ENCODE results near the gene XCL1. TPM values are rescaled to one million over a fixed set of nuclear protein-coding genes. Genes with fewer than 3 reads are reported as not detected.
"Not testable (repeated sequence)": the region's sequence is repeated elsewhere in the genome, so short reads cannot be mapped to it uniquely, and the experiment has no call there.

Gene XCL1
- polyA plus RNA-seq, 1 donor from 2014 or later, result 2.3 TPM

GRCh38 chr1:168568346-168568745 lies 8.1 kb upstream of the XCL1 start:
- Histone ChIP-seq H3K4me2 (ENCODE audit: low read length) (no peak overlapping the region), H2AFZ (ENCODE audit: low read depth, low read length) (no peak overlapping the region), H3K27me3 (ENCODE audit: insufficient read depth, low read depth, low read length) (no peaks in the 10 kb centered on the region), H3K9me2 (ENCODE audit: insufficient read depth, low read length) (no peaks in the 10 kb centered on the region), H3K36me3 (ENCODE audit: insufficient read depth, low read length) (no peaks in the 10 kb centered on the region), H3K27ac (ENCODE audit: low read length) (no peak overlapping the region), H4K20me1 (ENCODE audit: insufficient read depth) (no peaks in the 10 kb centered on the region), H3K79me2 (replicated peaks; ENCODE audit: insufficient read depth, low read length) (no peaks in the 10 kb centered on the region), H3K9ac (ENCODE audit: low read length) (no peak overlapping the region), H3K4me3 (ENCODE audit: low read length) (no peak overlapping the region), H3K9me3 (ENCODE audit: low read length) (no peaks in the 10 kb centered on the region), H3F3A (ENCODE audit: insufficient read depth, low read length, poor library complexity, severe bottlenecking) (no peaks in the 10 kb centered on the region)
- TF ChIP-seq SMC3 (conservative IDR thresholded peaks at IDR 0.05; ENCODE audit: poor library complexity) (no peak), TAF1 (IDR thresholded peaks at IDR 0.05; ENCODE audit: low read depth) (no peak), EP300 (conservative IDR thresholded peaks at IDR 0.05; ENCODE audit: poor library complexity, severe bottlenecking) (no peak), CTCF (IDR thresholded peaks at IDR 0.05; ENCODE audit: poor library complexity, severe bottlenecking) (no peak), EZH2 (IDR thresholded peaks at IDR 0.05; ENCODE audit: borderline replicate concordance, insufficient read depth, low read length, poor library complexity, severe bottlenecking) (no peak)

- H2AFZ ChIP-seq (ENCODE audit: low read depth, low read length), result no peak overlapping the region
- no peak overlapping the region for H3K27ac ChIP-seq (ENCODE audit: low read length)
- no peaks in the 10 kb centered on the region for H3K27me3 ChIP-seq (ENCODE audit: insufficient read depth, low read depth, low read length)
- TF ChIP-seq POLR2AphosphoS5 (IDR thresholded peaks at IDR 0.05) (no peak), EZH2 (IDR thresholded peaks at IDR 0.05; ENCODE audit: borderline replicate concordance, insufficient read depth, low read length, poor library complexity, severe bottlenecking) (no peak)
- no peaks in the 10 kb centered on the region for H3K9me3 ChIP-seq (ENCODE audit: low read length)
- no peaks in the 10 kb centered on the region for H3K9me2 ChIP-seq (ENCODE audit: insufficient read depth, low read length)
- no peaks in the 10 kb centered on the region for H3K79me2 ChIP-seq (replicated peaks; ENCODE audit: insufficient read depth, low read length)
- no peak overlapping the region for H3K4me2 ChIP-seq (ENCODE audit: low read length)
- H3K4me3 ChIP-seq (ENCODE audit: low read length), result no peak overlapping the region
- no peak overlapping the region for H3K9ac ChIP-seq (ENCODE audit: low read length)
- H4K20me1 ChIP-seq (ENCODE audit: insufficient read depth), result no peaks in the 10 kb centered on the region
- H3F3A ChIP-seq (ENCODE audit: insufficient read depth, low read length, poor library complexity, severe bottlenecking), result no peaks in the 10 kb centered on the region
- H3K36me3 ChIP-seq (ENCODE audit: insufficient read depth, low read length), result no peaks in the 10 kb centered on the region
Measured at GRCh38 chr1:168570652-168571051, 5.8 kb upstream of the XCL1 start.

GRCh38 chr1:168572633-168573032 lies 3.8 kb upstream of the XCL1 start:
- Histone ChIP-seq H4K20me1 (ENCODE audit: insufficient read depth) (no peaks in the 10 kb centered on the region), H3K36me3 (ENCODE audit: insufficient read depth, low read length) (no peaks in the 10 kb centered on the region), H3K79me2 (replicated peaks; ENCODE audit: insufficient read depth, low read length) (no peaks in the 10 kb centered on the region), H3F3A (ENCODE audit: insufficient read depth, low read length, poor library complexity, severe bottlenecking) (no peaks in the 10 kb centered on the region), H3K27ac (ENCODE audit: low read length) (no peak overlapping the region), H3K9ac (ENCODE audit: low read length) (no peak overlapping the region), H3K4me2 (ENCODE audit: low read length) (no peak overlapping the region), H3K4me3 (ENCODE audit: low read length) (no peak overlapping the region), H3K9me2 (ENCODE audit: insufficient read depth, low read length) (no peaks in the 10 kb centered on the region), H3K9me3 (ENCODE audit: low read length) (no peaks in the 10 kb centered on the region), H2AFZ (ENCODE audit: low read depth, low read length) (no peak overlapping the region), H3K27me3 (ENCODE audit: insufficient read depth, low read depth, low read length) (no peaks in the 10 kb centered on the region)
- TF ChIP-seq POLR2AphosphoS5 (IDR thresholded peaks at IDR 0.05) (no peak), CTCF (IDR thresholded peaks at IDR 0.05; ENCODE audit: poor library complexity, severe bottlenecking) (no peak), REST (IDR thresholded peaks at IDR 0.05; ENCODE audit: borderline replicate concordance) (no peak), SMC3 (conservative IDR thresholded peaks at IDR 0.05; ENCODE audit: poor library complexity) (no peak), MXI1 (conservative IDR thresholded peaks at IDR 0.05; ENCODE audit: poor library complexity, severe bottlenecking) (no peak), EP300 (conservative IDR thresholded peaks at IDR 0.05; ENCODE audit: poor library complexity, severe bottlenecking) (no peak), RAD21 (conservative IDR thresholded peaks at IDR 0.05) (no peak), EZH2 (IDR thresholded peaks at IDR 0.05; ENCODE audit: borderline replicate concordance, insufficient read depth, low read length, poor library complexity, severe bottlenecking) (no peak), TAF1 (IDR thresholded peaks at IDR 0.05; ENCODE audit: low read depth) (no peak)

GRCh38 chr1:168574234-168574633 lies 2.2 kb upstream of the XCL1 start:
- H3F3A ChIP-seq (ENCODE audit: insufficient read depth, low read length, poor library complexity, severe bottlenecking), result not testable (repeated sequence)

More at GRCh38 chr1:168574234-168574633, 2.2 kb upstream of the XCL1 start:
- H3K27ac ChIP-seq (ENCODE audit: low read length); H3K9me2 ChIP-seq (ENCODE audit: insufficient read depth, low read length); H3K36me3 ChIP-seq (ENCODE audit: insufficient read depth, low read length); H3K4me3 ChIP-seq (ENCODE audit: low read length); H4K20me1 ChIP-seq (ENCODE audit: insufficient read depth); H3K27me3 ChIP-seq (ENCODE audit: insufficient read depth, low read depth, low read length); H3K79me2 ChIP-seq (replicated peaks; ENCODE audit: insufficient read depth, low read length); H3K4me2 ChIP-seq (ENCODE audit: low read length); H3K9ac ChIP-seq (ENCODE audit: low read length); H3K9me3 ChIP-seq (ENCODE audit: low read length); H2AFZ ChIP-seq (ENCODE audit: low read depth, low read length): not testable (repeated sequence)

Measured in neural cell (in vitro differentiated cells).